ENCODE results near the gene ZWILCH.

DNA sequence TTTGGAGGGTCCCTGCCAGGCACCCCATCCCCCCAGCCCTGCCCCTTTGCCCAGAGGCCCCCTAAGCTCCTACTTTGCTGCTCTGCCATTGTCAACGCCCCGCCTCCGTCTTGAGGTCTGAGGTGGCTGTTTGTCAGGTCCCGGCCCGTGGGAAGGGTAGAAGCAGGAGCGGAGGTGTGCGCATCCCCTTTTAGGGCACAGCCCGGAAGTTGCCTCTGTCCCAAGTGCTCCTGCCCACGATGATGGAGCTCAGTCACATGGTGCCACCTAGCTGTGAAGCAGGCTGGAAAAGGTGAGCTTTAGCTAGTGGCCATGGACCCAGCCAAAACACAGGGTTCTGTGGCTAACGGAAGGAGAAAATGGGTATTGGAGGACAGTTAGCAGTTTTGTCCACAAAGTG is 89.2 kb downstream of the ZWILCH start:
- TF ChIP-seq, protein P1, sequence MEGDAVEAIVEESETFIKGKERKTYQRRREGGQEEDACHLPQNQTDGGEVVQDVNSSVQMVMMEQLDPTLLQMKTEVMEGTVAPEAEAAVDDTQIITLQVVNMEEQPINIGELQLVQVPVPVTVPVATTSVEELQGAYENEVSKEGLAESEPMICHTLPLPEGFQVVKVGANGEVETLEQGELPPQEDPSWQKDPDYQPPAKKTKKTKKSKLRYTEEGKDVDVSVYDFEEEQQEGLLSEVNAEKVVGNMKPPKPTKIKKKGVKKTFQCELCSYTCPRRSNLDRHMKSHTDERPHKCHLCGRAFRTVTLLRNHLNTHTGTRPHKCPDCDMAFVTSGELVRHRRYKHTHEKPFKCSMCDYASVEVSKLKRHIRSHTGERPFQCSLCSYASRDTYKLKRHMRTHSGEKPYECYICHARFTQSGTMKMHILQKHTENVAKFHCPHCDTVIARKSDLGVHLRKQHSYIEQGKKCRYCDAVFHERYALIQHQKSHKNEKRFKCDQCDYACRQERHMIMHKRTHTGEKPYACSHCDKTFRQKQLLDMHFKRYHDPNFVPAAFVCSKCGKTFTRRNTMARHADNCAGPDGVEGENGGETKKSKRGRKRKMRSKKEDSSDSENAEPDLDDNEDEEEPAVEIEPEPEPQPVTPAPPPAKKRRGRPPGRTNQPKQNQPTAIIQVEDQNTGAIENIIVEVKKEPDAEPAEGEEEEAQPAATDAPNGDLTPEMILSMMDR (IDR thresholded peaks at IDR 0.05) = no peak
- no peak for TF ChIP-seq POLR2A (IDR thresholded peaks at IDR 0.05)
